Measurements from ENCODE around the gene SNORC.
"Not testable (repeated sequence)": the region's sequence is repeated elsewhere in the genome, so short reads cannot be mapped to it uniquely, and the experiment has no call there.

Gene SNORC

GRCh38 chr2:232898592-232899543 lies 28.8 kb downstream of the SNORC start:
- DNase-seq = no peak

- no peak for DNase-seq
These were observed 31.0 kb downstream of the SNORC start for GRCh38 chr2:232900811-232901735.

- no peak for DNase-seq
These were observed 31.9 kb downstream of the SNORC start for GRCh38 chr2:232901736-232902578.

- DNase-seq = no peak
These were observed 33.9 kb downstream of the SNORC start for GRCh38 chr2:232903989-232904388.

GRCh38 chr2:232906867-232907717 lies 37.0 kb downstream of the SNORC start:
- not testable (repeated sequence) for DNase-seq

- DNase-seq = not testable (repeated sequence)
These were observed 37.6 kb downstream of the SNORC start for GRCh38 chr2:232907718-232908085.

GRCh38 chr2:232908695-232909094 lies 38.6 kb downstream of the SNORC start:
- DNase-seq = no peak

- no peak for DNase-seq
These were observed 40.3 kb downstream of the SNORC start for GRCh38 chr2:232910376-232910775.

GRCh38 chr2:232911712-232912277 lies 41.7 kb downstream of the SNORC start:
- no peak for DNase-seq

DNA sequence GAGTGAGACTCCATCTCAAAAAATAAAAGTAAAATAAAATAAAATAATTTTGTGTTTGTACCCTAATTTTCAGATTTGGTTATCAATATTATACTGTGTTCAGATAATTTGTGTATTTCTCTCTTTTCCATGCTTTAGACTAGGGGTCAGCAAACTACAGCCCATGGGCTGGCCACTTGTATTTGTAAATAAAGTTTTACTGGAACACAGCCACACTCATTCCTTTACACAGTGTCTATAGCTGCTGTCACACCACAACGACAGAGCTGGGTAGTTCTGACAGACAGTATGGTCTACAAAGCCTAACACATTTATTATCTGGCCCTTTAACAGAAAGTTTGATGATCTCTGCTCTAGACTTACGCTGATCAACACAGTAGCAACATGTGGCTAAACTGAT lies 43.8 kb downstream of the SNORC start:
- DNase-seq = no peak

DNA sequence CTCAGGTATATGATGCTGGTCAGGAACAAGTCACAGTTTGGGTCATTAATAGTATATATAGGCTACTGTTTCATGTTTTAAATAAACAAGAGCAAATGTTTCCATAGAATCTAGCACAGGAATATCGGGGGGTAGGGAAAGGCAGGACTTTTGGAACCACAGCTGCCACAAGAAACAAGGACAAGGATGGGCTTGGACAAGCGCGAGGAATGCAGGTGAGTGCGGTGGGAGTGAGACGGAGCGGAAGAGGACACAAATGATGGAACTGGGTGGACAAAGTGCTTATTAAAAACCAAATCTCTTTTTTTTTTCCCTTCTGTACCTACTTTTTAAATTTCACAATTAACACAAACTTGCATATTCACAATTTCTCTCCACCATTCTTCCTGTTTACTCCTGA lies 49.1 kb downstream of the SNORC start:
- no peak for DNase-seq

- DNase-seq = no peak
These were observed 50.0 kb downstream of the SNORC start for GRCh38 chr2:232920055-232920454.

- DNase-seq = no peak
These were observed 50.7 kb downstream of the SNORC start for GRCh38 chr2:232920760-232921159.

- DNase-seq = no peak
These were observed 54.4 kb downstream of the SNORC start for GRCh38 chr2:232924433-232924832.

DNA sequence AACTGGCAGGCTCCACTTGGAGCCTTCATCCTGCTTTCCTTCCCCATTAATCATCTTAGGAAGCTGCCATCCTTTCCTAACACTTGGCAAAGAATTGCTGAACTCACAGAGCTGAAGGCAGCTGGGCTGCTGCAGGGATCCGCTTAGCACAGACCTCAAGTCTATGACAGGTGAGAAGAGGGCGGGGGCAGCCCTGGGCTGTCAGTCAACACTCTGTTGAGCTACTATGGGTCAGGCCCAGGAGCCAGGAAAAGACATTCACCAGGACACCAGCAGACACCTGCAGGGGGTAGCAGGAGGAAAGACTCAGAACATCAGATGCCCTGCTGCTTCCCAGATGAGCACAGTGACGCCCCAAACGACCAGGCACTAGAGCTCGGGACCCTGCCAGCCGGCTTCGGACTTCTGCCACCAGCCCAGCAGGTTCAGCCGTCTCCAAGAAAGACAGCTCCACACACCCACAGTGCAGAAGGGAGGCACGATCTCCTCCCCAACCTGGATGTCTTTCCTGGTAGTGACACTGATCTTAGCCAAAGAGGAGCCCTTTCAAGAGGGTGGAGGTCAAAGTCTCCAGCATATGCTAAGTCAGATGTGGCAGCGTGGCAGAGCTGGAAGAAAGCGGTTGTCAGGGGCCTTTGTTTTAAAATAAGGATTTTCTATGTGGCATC lies 55.2 kb downstream of the SNORC start:
- DNase-seq = no peak

- DNase-seq = no peak
These were observed 55.7 kb downstream of the SNORC start for GRCh38 chr2:232925821-232926156.

GRCh38 chr2:232926431-232926939 lies 56.4 kb downstream of the SNORC start:
- no peak for DNase-seq

GRCh38 chr2:232927032-232927792 lies 57.1 kb downstream of the SNORC start:
- DNase-seq = no peak

GRCh38 chr2:232927793-232928550 lies 57.9 kb downstream of the SNORC start:
- DNase-seq = no peak

All from activated CD4-positive, CD25-positive, alpha-beta regulatory T cell treated with anti-CD3 and anti-CD28 coated beads, Interleukin-2, amount 50 U/mL, for 72 hours (primary cell).